A549 (cell line): ENCODE measurements around the gene ALDH1A1.
A peak's percentile ranks its signal among the peaks of the same experiment; 100 is the strongest.

Experiments used
- CEBPB ChIP-seq, 2 experiments: fragments of >200 bp in 1 of 2; sonication (Bioruptor Twin) in 1 of 2; formaldehyde crosslinking in 1 of 2; IDR thresholded peaks; 2 replicates each; pipeline ENCODE4 v1.6.1; 2012 to 2016
- EP300 ChIP-seq, 2 experiments: fragments of >200 bp; sonication (Bioruptor Twin); formaldehyde crosslinking; IDR thresholded peaks; 2 replicates in 1 of 2; 3 replicates in 1 of 2; pipeline ENCODE4 v1.6.1; 2016 to 2017
- TP53 ChIP-seq: fragments of 250-450 bp; sonication (Bioruptor Pico); IDR thresholded peaks from 2 replicates; pipeline ENCODE4 v1.5.0; 2021; ENCODE audit warnings: mild to moderate bottlenecking, moderate library complexity
- TF ChIP-seq, protein P1 (sequence below): fragments of >200 bp; sonication (Bioruptor Twin); formaldehyde crosslinking; IDR thresholded peaks from 3 replicates; pipeline ENCODE4 v1.5.1; 2016
- TF ChIP-seq, protein P2 (sequence below): IDR thresholded peaks from 2 replicates; pipeline ENCODE4 v1.6.1; 2012

DNA sequence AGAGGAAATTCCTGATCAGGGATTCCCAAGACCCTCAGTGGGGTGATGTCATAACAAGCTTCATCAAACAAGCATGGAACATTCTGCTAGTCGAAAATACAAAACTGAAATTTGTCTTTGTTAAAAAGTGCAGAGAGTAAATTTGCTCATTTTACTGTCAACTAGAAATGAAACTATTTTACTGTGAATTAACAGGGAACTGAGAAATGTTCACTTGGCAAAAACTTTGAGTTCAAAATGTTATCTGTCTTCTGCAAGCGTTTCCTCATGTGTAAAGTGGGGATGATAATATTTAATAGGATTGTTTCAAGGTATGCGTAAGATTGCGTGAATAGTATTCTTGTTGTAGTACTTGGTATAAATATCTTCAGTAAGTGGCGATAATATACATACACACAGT, 45.4 kb downstream of the ALDH1A1 start:
- TF ChIP-seq, protein P1, sequence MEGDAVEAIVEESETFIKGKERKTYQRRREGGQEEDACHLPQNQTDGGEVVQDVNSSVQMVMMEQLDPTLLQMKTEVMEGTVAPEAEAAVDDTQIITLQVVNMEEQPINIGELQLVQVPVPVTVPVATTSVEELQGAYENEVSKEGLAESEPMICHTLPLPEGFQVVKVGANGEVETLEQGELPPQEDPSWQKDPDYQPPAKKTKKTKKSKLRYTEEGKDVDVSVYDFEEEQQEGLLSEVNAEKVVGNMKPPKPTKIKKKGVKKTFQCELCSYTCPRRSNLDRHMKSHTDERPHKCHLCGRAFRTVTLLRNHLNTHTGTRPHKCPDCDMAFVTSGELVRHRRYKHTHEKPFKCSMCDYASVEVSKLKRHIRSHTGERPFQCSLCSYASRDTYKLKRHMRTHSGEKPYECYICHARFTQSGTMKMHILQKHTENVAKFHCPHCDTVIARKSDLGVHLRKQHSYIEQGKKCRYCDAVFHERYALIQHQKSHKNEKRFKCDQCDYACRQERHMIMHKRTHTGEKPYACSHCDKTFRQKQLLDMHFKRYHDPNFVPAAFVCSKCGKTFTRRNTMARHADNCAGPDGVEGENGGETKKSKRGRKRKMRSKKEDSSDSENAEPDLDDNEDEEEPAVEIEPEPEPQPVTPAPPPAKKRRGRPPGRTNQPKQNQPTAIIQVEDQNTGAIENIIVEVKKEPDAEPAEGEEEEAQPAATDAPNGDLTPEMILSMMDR = no peak
- TF ChIP-seq CEBPB (IDR thresholded peaks at IDR 0.05) = no peak
- TF ChIP-seq TP53 (CRISPR knock-in tag) = peak; percentile 60
- TF ChIP-seq, protein P2, sequence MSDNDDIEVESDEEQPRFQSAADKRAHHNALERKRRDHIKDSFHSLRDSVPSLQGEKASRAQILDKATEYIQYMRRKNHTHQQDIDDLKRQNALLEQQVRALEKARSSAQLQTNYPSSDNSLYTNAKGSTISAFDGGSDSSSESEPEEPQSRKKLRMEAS = no peak
- no peak for TF ChIP-seq EP300 (IDR thresholded peaks at IDR 0.05)
